ENCODE measurements around the gene ZNF536. TPM values are rescaled to one million over a fixed set of nuclear protein-coding genes. Genes with fewer than 3 reads are reported as not detected.

ZNF536 gene
- total RNA-seq, 1 experiment from 2014 or later: not detected

GRCh38 chr19:30516531-30516930 lies 144.3 kb downstream of the ZNF536 start:
- no peak overlapping the region for H3K4me3 ChIP-seq
- H3K4me2 ChIP-seq: no peak overlapping the region
- TF ChIP-seq EZH2 (IDR thresholded peaks at IDR 0.05; ENCODE audit: low read depth): no peak
- TF ChIP-seq, protein P1, sequence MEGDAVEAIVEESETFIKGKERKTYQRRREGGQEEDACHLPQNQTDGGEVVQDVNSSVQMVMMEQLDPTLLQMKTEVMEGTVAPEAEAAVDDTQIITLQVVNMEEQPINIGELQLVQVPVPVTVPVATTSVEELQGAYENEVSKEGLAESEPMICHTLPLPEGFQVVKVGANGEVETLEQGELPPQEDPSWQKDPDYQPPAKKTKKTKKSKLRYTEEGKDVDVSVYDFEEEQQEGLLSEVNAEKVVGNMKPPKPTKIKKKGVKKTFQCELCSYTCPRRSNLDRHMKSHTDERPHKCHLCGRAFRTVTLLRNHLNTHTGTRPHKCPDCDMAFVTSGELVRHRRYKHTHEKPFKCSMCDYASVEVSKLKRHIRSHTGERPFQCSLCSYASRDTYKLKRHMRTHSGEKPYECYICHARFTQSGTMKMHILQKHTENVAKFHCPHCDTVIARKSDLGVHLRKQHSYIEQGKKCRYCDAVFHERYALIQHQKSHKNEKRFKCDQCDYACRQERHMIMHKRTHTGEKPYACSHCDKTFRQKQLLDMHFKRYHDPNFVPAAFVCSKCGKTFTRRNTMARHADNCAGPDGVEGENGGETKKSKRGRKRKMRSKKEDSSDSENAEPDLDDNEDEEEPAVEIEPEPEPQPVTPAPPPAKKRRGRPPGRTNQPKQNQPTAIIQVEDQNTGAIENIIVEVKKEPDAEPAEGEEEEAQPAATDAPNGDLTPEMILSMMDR (conservative IDR thresholded peaks at IDR 0.05): no peak
- ChIA-PET POLR2A (ENCODE audit: unreplicated experiment) (no interaction called here), CTCF (no interaction called here)
- H4K20me1 ChIP-seq (ENCODE audit: insufficient read depth): no peaks in the 10 kb centered on the region
- intact Hi-C loops (cut with micrococcal nuclease; ENCODE audit: unreplicated experiment): no loop called here
- no peak for DNase-seq
- no peaks in the 10 kb centered on the region for H3K9me2 ChIP-seq (ENCODE audit: insufficient read depth)
- no peak overlapping the region for H3K27ac ChIP-seq
- no peaks in the 10 kb centered on the region for H3K79me2 ChIP-seq (ENCODE audit: low read depth)
- H3K27me3 ChIP-seq (ENCODE audit: insufficient read depth, low read depth): peaks cover 47% of the 10 kb centered on the region
- no TSS peak for BruUV-seq (replicated peaks)
- no peaks in the 10 kb centered on the region for H3F3A ChIP-seq (ENCODE audit: insufficient read depth, low read depth)
- H3K9me3 ChIP-seq (ENCODE audit: insufficient read depth, low read depth): no peaks in the 10 kb centered on the region
- no peaks in the 10 kb centered on the region for H3K4me1 ChIP-seq (replicated peaks; ENCODE audit: insufficient read depth)
- H2AFZ ChIP-seq: no peak overlapping the region; the same call in 1 of the 2 replicates
- no peaks in the 10 kb centered on the region for H3K36me3 ChIP-seq (ENCODE audit: low read depth)

DNA sequence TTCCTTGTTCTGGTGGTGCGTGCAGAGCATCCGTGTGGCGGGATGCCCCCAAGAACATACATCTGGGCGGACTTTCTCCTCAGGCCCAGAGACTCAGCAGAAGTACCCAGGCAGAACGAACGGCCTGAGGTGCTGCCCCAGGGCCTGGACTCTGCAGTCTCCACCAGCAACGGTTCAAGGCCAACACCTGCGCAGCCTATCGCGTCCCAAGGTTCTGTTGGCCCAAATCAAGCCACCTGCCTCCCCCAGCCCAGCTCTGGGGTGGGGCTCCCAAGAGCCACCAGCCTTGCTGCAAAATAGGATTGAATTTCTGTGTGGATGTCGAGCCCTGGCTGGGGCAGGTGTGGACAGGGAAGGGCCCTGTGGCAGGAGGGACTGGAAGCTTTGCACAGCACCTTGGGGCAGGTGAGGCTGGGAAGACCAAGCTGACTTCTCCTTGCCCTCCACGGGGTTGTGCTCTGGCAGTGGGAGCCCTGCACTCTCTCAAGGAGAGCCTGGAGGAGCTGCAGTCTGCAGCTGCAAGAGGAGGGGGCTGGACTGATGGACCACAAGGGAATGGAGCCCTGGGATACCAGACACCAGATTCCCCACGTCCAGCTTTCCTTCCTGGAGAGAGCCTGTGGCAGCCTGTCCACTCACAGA lies 146.9 kb downstream of the ZNF536 start:
- no peaks in the 10 kb centered on the region for H3K9me2 ChIP-seq (ENCODE audit: insufficient read depth)
- no peak overlapping the region for H3K4me2 ChIP-seq
- no peaks in the 10 kb centered on the region for H3F3A ChIP-seq (ENCODE audit: insufficient read depth, low read depth)
- DNase-seq: no peak
- H4K20me1 ChIP-seq (ENCODE audit: insufficient read depth): no peaks in the 10 kb centered on the region
- no peaks in the 10 kb centered on the region for H3K36me3 ChIP-seq (ENCODE audit: low read depth)
- peaks cover 44% of the 10 kb centered on the region for H3K27me3 ChIP-seq (ENCODE audit: insufficient read depth, low read depth)
- ChIA-PET CTCF (no interaction called here), POLR2A (ENCODE audit: unreplicated experiment) (no interaction called here)
- intact Hi-C loops (cut with micrococcal nuclease; ENCODE audit: unreplicated experiment): no loop called here
- no peaks in the 10 kb centered on the region for H3K79me2 ChIP-seq (ENCODE audit: low read depth)
- TF ChIP-seq EZH2 (IDR thresholded peaks at IDR 0.05; ENCODE audit: low read depth): no peak
- TF ChIP-seq, protein P1 (conservative IDR thresholded peaks at IDR 0.05): no peak
- H2AFZ ChIP-seq: no peak overlapping the region
- no peaks in the 10 kb centered on the region for H3K9me3 ChIP-seq (ENCODE audit: insufficient read depth, low read depth)
- no TSS peak for BruUV-seq (replicated peaks)
- H3K4me3 ChIP-seq: no peak overlapping the region
- no peak overlapping the region for H3K27ac ChIP-seq
- H3K4me1 ChIP-seq (replicated peaks; ENCODE audit: insufficient read depth): no peaks in the 10 kb centered on the region

- TF ChIP-seq, protein P1 (conservative IDR thresholded peaks at IDR 0.05): no peak
- TF ChIP-seq EZH2 (IDR thresholded peaks at IDR 0.05; ENCODE audit: low read depth): no peak
- intact Hi-C loops (cut with micrococcal nuclease; ENCODE audit: unreplicated experiment): no loop called here
- Histone ChIP-seq H3K9me3 (ENCODE audit: insufficient read depth, low read depth) (no peaks in the 10 kb centered on the region), H4K20me1 (ENCODE audit: insufficient read depth) (no peaks in the 10 kb centered on the region), H3K4me2 (no peak overlapping the region), H3K4me3 (no peak overlapping the region), H3K27ac (no peak overlapping the region), H3K27me3 (ENCODE audit: insufficient read depth, low read depth) (peaks cover 49% of the 10 kb centered on the region), H2AFZ (no peak overlapping the region), H3K9me2 (ENCODE audit: insufficient read depth) (no peaks in the 10 kb centered on the region), H3K4me1 (replicated peaks; ENCODE audit: insufficient read depth) (no peaks in the 10 kb centered on the region), H3K79me2 (ENCODE audit: low read depth) (no peaks in the 10 kb centered on the region), H3K36me3 (ENCODE audit: low read depth) (no peaks in the 10 kb centered on the region), H3F3A (ENCODE audit: insufficient read depth, low read depth) (no peaks in the 10 kb centered on the region)
- no peak for DNase-seq
- ChIA-PET POLR2A (ENCODE audit: unreplicated experiment) (no interaction called here), CTCF (no interaction called here)
- no TSS peak for BruUV-seq (replicated peaks)
These were observed 147.5 kb downstream of the ZNF536 start for GRCh38 chr19:30519607-30520205.
